Stimulated activated memory B cell treated with anti-CD40 and anti-IgM and Interleukin-4, amounts not matched to agents 10 μg/mL and 1 μg/mL and 100 μg/mL, for 72 hours (primary cell): ENCODE measurements around the gene PLK1.

Source experiments
- ATAC-seq: fragments of 150-1000 bp; cut with Tn5 transposase; 2 replicates; pipeline ENCODE4 v1.10.0; 2021
- H3K27ac Mint-ChIP-seq: one replicate; pipeline ENCODE4 v1.8.0; 2022; ENCODE audit warnings: mild to moderate bottlenecking, mixed read lengths
- H3K27me3 Mint-ChIP-seq: one replicate; pipeline ENCODE4 v1.8.0; 2022; ENCODE audit warnings: mixed read lengths
- H3K36me3 Mint-ChIP-seq: one replicate; pipeline ENCODE4 v1.8.0; 2022; ENCODE audit warnings: mixed read lengths
- H3K4me1 Mint-ChIP-seq: one replicate; pipeline ENCODE4 v1.8.0; 2022; ENCODE audit warnings: mixed read lengths
- H3K4me3 Mint-ChIP-seq: one replicate; pipeline ENCODE4 v1.8.0; 2022; ENCODE audit warnings: mild to moderate bottlenecking, moderate library complexity, mixed read lengths
- H3K9me3 Mint-ChIP-seq: one replicate; pipeline ENCODE4 v1.8.0; 2022; ENCODE audit warnings: mixed read lengths

Gene PLK1

DNA sequence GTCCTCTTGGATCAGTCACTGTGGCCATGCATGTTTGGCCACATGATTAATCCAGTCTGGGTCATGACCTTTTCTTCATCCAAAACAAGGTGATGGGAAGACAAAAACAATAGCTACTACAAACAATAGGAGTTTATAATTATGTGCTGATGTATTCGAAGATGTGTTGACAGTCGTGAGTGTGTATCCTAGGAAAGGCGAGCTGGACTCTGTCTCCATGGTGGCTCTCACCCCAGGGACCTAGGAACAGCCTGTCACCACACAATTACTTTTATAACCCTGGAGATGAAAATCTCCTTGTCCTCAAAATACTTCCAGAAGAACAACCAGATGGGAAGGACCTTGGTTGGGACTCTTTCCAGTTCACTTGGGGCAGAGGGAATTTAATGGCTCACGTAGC is 9.8 kb upstream of the PLK1 start:
- no peak for ATAC-seq
- Mint-ChIP-seq H3K27ac (no peak overlapping the region), H3K27me3 (no peaks in the 10 kb centered on the region), H3K9me3 (no peaks in the 10 kb centered on the region), H3K4me1 (peaks cover 22% of the 10 kb centered on the region), H3K4me3 (no peak overlapping the region), H3K36me3 (peaks cover 73% of the 10 kb centered on the region)

DNA sequence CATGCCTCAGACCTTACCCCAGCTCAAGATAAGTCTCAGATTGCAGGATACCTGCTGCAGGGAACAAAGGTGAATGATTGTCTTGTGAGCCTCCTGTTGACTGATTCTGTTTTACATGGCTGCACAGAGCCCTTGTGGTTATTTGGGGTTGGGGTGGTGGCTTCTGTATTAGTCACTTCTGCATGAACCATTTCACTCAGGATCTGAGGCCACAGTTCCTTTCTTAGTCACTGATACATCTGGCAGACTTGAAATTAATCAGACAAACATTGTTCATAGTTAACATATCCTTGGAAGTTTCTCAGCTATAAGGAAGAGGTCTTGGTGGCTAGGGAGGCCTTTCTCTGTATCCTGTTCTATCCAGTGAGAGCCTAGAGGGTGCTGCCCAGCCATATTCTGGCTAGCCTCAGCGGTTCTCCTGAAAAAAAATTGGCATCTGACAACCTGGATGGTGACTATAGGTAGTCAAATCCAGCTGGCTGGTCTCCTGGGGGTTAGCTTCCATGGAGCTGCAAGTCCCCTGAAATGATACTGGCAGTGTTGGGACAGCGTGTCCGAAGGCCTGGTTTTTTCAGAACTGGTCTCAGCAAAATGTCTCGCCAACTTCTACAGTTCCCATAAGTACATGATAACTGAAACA is 8.4 kb upstream of the PLK1 start:
- Mint-ChIP-seq H3K4me3 (no peak overlapping the region), H3K36me3 (peaks cover 71% of the 10 kb centered on the region), H3K9me3 (no peaks in the 10 kb centered on the region), H3K27me3 (no peaks in the 10 kb centered on the region), H3K27ac (no peak overlapping the region), H3K4me1 (peaks cover 22% of the 10 kb centered on the region)
- ATAC-seq, result peak; percentile 99

DNA sequence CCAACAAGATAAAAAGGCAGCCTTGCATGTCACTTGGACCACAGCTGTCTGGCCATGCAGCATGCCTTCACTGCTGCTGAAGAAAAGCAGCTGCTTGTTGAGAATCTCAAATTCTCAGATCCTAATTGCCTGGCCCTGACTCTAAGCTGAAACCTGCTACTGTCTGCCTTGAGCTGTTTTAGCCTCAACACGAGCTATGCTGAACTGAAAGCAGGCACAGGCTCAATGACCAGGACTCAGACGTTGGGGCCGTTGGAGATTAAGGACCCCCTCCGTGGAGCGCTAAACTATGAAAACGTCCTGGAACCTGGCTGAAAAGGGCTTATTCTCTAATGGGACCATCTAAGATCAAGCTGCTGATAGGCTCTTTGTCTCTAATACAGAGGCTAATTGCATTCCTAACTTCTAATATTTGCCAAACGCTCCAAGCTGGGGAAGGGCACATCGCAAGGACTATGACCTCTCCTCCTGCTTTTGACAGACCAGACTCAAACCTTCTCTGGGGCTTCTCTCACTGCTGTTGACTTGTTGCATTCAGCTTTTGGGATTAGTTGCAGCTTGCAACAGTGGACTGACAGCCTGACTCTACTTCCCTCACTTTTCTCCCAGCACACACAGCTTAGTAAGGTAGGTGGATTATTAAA is 4.6 kb upstream of the PLK1 start:
- H3K27ac Mint-ChIP-seq, result no peak overlapping the region
- H3K4me1 Mint-ChIP-seq, result peaks cover 32% of the 10 kb centered on the region
- H3K27me3 Mint-ChIP-seq, result peaks cover 5% of the 10 kb centered on the region
- H3K36me3 Mint-ChIP-seq, result peaks cover 33% of the 10 kb centered on the region
- no peaks in the 10 kb centered on the region for H3K9me3 Mint-ChIP-seq
- ATAC-seq, result no peak
- H3K4me3 Mint-ChIP-seq, result no peak overlapping the region

DNA sequence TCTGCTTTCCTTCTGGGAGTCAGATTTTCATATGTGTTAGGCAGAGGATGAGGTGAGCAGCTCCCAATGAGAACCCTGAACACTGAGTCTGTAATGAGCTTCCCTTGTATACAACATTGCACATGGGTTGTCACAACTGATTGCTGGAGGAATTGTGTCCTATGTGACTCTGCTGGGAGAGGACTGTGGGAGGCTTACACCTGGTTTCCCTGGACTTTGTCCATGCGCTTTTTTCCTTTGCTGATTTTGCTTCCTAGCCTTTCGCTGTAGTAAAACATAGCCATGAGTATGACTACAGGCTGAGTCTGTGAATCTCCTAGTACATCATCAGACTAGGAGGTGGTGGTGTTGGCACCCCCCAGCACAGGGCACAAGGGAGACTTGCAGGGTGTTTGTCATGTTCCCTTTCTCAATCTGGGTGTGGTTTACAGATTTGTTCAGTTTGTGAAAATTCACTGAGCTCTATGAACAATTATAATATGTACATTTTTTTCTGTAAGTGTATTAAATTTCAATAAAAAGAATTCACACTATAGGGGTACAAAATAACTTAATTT is 1.7 kb upstream of the PLK1 start:
- ATAC-seq, result no peak
- H3K4me3 Mint-ChIP-seq, result no peak overlapping the region
- H3K9me3 Mint-ChIP-seq, result no peaks in the 10 kb centered on the region
- peaks cover 13% of the 10 kb centered on the region for H3K27me3 Mint-ChIP-seq
- H3K36me3 Mint-ChIP-seq, result peaks cover 23% of the 10 kb centered on the region
- no peak overlapping the region for H3K27ac Mint-ChIP-seq
- peaks cover 21% of the 10 kb centered on the region for H3K4me1 Mint-ChIP-seq

DNA sequence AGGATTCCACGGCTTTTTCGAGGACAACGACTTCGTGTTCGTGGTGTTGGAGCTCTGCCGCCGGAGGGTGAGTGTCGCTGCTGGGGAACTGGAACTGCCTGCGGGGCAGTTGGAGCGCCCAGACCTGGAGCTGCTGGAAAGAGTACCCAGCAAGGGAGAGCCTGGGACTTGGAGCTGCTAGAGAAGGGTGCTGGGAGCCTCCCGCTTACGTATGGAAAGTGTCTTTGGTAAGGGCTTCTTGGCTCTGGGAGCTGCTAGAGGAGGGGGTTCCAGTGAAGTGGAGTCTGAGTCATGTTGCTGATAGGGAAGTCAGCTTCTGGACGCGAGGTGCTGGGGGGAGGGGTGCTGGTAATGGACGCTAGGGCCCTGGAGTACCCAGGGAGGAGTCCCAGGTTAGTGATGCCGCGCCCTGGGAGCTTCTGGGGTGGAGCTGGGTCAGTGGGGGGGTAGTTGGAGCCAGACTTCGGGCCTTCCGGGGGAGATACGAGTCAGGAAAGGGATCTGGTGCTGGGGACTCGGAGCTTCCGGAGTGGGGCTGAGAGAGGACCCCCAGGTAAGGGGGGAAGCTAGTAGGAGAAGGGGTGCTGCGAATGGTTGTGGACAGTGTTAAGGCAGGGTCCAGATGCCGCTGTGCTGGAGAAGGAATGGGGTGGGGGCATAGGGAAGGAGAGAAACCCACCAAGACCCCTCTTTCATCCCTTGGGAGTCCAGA is 741 bp downstream of the PLK1 start:
- Mint-ChIP-seq H3K4me3 (peak overlapping the region; percentile 86), H3K27ac (peak overlapping the region; percentile 47)
- no peak for ATAC-seq

DNA sequence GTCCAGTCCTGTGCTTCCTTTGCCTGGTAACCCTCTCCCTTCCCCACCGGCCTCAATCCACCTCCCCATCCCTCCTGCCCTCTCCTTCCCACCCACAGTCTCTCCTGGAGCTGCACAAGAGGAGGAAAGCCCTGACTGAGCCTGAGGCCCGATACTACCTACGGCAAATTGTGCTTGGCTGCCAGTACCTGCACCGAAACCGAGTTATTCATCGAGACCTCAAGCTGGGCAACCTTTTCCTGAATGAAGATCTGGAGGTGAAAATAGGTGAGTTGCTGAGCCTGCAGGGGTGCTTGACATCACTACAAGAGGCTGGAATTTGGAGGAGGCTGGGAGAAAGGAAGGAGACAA is 1.3 kb downstream of the PLK1 start:
- peaks cover 21% of the 10 kb centered on the region for H3K4me1 Mint-ChIP-seq
- peaks cover 26% of the 10 kb centered on the region for H3K36me3 Mint-ChIP-seq
- H3K9me3 Mint-ChIP-seq, result no peaks in the 10 kb centered on the region
- ATAC-seq, result no peak
- peak overlapping the region; percentile 86 for H3K4me3 Mint-ChIP-seq
- H3K27ac Mint-ChIP-seq, result no peak overlapping the region
- H3K27me3 Mint-ChIP-seq, result peaks cover 13% of the 10 kb centered on the region

More for the DNA sequence above, 741 bp downstream of the PLK1 start:
- peaks cover 21% of the 10 kb centered on the region for H3K4me1 Mint-ChIP-seq
- H3K27me3 Mint-ChIP-seq, result peaks cover 13% of the 10 kb centered on the region
- peaks cover 32% of the 10 kb centered on the region for H3K36me3 Mint-ChIP-seq
- no peaks in the 10 kb centered on the region for H3K9me3 Mint-ChIP-seq

DNA sequence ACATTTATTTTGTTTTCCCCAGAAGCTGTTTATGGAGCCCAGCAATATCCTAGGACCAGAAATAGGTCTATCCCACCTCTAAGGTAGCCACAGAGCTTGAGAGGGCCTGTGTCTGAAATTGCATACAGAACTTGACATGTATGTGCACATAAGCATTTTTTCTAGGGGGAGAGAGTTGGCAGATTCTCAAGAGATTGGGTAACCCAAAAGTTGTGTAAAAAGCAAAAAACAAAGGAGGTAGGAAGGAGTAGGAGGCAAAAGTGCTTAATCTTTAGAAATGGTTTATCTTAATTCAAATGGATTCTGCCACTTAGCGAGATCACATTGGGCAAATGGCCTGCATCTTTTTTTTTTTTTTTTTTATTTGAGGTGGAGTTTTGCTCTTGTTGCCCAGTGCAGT is 3.5 kb downstream of the PLK1 start:
- Mint-ChIP-seq H3K27ac (no peak overlapping the region), H3K9me3 (no peaks in the 10 kb centered on the region), H3K4me1 (peaks cover 21% of the 10 kb centered on the region), H3K36me3 (peaks cover 26% of the 10 kb centered on the region), H3K27me3 (peaks cover 13% of the 10 kb centered on the region), H3K4me3 (no peak overlapping the region)
- ATAC-seq, result no peak

DNA sequence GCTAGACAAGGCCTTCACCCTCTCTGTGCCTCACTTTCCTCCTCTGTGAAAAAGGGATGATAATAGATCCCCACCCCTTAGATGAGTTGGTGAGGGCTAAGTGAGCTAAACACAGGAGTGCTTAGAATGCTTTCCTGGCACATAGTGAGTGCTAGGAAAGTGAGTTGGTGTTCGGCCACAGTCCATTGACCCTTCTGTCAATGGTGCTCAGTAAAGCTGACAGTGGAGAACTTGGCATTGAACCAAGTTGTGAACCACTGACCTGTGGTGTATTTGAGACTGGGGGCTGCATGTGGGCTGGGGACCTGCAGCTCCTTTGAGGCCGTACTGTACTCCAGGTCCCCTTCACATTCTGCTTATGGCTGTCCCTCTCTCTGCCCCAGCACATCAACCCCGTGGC is 4.8 kb downstream of the PLK1 start:
- H3K4me1 Mint-ChIP-seq, result peaks cover 15% of the 10 kb centered on the region
- no peak for ATAC-seq
- peaks cover 13% of the 10 kb centered on the region for H3K27me3 Mint-ChIP-seq
- H3K4me3 Mint-ChIP-seq, result no peak overlapping the region
- peaks cover 39% of the 10 kb centered on the region for H3K36me3 Mint-ChIP-seq
- no peaks in the 10 kb centered on the region for H3K9me3 Mint-ChIP-seq
- H3K27ac Mint-ChIP-seq, result no peak overlapping the region

DNA sequence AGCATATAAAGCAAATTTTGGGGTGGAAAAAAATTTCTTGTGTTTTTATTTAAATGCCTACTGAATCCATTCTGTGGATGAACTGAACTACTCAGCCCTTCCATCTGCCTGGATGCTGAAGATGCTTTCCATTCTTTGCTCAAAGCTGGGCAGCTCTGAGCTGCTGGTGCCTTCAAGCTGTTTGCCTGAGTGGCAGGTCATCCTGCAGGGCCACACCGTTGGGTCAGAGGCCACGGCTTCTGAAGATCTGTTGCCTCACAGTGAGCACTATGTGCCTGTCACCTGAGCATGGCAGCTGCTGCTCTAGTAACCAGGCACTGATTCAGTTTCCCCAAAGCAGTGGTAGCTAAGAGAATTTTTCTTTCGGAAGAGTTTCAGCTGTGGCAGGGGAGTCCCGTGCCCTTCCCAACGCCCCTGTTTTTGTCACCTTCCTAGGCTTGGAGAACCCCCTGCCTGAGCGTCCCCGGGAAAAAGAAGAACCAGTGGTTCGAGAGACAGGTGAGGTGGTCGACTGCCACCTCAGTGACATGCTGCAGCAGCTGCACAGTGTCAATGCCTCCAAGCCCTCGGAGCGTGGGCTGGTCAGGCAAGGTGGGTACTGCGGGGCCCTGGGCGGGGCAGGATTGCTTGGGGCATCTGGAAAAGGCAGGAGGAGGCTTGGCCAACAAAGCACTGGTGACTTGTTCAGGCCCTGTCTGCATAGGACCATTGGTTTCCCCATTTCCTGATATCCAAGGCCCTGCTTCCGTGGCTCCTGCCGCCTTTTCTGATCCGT is 8.5 kb downstream of the PLK1 start:
- ATAC-seq, result no peak
- Mint-ChIP-seq H3K4me3 (no peak overlapping the region), H3K9me3 (no peaks in the 10 kb centered on the region), H3K27ac (no peak overlapping the region), H3K36me3 (peaks cover 45% of the 10 kb centered on the region), H3K27me3 (no peaks in the 10 kb centered on the region), H3K4me1 (no peaks in the 10 kb centered on the region)

DNA sequence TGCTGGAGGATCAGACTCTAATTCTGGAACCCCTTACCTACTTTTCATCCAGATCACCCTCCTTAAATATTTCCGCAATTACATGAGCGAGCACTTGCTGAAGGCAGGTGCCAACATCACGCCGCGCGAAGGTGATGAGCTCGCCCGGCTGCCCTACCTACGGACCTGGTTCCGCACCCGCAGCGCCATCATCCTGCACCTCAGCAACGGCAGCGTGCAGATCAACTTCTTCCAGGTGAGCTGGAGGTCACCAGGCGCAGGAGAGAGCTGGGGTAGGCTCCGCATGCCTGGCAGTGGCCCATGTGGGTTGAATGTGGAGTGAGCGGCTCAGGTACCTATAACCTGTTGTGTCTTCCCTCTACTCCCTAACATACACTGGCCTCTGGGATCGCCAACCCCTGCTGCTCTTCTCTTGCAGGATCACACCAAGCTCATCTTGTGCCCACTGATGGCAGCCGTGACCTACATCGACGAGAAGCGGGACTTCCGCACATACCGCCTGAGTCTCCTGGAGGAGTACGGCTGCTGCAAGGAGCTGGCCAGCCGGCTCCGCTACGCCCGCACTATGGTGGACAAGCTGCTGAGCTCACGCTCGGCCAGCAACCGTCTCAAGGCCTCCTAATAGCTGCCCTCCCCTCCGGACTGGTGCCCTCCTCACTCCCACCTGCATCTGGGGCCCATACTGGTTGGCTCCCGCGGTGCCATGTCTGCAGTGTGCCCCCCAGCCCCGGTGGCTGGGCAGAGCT is 10.9 kb downstream of the PLK1 start:
- no peak for ATAC-seq
- Mint-ChIP-seq H3K27ac (no peak overlapping the region), H3K9me3 (no peaks in the 10 kb centered on the region), H3K27me3 (peaks cover 4% of the 10 kb centered on the region), H3K4me3 (no peak overlapping the region), H3K36me3 (peaks cover 35% of the 10 kb centered on the region), H3K4me1 (peaks cover 3% of the 10 kb centered on the region)

DNA sequence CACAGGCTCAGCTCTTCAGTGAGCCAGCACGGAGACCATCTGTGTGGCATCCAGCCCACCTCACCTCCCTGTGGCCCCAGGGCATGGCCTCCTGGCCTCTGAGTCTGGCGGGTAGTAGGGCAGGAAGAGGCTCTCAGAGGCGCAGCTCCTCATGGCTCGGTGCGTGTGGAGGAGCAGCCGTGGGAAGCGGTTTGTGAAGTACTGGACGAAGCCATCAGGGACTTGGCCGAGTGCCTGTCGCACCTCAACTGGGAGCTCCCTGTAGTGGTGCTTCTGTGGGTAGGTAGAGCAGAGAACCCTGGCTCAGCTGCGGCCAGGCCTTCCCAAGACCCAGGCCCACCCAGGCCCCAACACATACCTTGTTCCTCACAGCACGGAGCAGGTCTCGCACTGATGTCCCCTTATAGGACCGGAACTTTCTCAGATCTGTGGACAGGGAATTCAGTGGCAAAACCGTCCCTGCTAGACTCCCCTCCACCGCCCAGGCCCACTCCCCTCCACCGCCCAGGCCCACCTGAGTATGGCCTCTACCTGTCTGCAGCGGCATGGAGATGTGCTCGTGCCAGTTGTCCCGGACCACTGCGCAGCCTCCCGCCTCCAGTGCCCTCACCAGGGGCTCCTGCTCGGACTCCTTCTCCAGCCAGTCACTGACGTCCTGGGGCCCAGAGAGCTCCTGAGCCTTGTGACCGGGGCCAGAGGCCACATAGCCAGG is 12.2 kb downstream of the PLK1 start:
- Mint-ChIP-seq H3K9me3 (no peaks in the 10 kb centered on the region), H3K4me3 (no peak overlapping the region), H3K27me3 (peaks cover 12% of the 10 kb centered on the region), H3K27ac (no peak overlapping the region), H3K4me1 (peaks cover 9% of the 10 kb centered on the region), H3K36me3 (peaks cover 35% of the 10 kb centered on the region)
- no peak for ATAC-seq

DNA sequence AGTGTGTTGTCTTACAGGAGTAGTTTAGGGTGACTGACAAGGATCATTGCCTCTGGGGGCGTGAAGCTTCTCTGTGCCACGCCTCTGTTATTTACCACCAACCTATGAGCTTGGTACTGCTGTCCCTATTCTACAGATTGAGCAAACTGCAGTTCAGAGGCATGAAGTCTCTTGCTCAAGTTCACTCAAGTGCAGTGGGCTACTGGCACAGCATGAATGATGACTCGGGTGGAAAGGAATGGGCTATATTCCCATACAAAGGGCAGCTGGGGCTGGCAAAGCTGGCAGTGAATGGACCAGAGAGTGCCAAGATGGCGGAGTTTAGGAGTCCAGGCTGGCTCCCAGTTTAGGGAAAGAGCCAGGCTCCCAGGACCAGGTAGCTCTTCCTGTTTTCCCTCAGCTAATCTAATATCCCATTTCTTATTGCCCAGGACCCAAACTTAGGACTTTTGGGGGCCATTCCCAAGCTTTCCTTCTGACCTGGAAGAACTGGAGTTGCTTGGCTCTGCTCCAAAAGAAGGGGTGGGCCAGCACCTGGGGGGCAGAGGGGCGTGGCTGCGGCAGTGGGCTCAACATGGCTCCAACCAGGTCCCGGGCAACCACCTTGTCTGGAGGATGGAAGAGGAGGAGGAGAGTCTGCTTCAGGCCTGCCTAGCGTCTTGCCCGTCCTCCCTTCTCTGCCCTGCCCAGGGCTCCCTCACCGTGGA is 12.9 kb downstream of the PLK1 start:
- Mint-ChIP-seq H3K27ac (no peak overlapping the region), H3K4me1 (peaks cover 9% of the 10 kb centered on the region)
- no peak for ATAC-seq

DNA sequence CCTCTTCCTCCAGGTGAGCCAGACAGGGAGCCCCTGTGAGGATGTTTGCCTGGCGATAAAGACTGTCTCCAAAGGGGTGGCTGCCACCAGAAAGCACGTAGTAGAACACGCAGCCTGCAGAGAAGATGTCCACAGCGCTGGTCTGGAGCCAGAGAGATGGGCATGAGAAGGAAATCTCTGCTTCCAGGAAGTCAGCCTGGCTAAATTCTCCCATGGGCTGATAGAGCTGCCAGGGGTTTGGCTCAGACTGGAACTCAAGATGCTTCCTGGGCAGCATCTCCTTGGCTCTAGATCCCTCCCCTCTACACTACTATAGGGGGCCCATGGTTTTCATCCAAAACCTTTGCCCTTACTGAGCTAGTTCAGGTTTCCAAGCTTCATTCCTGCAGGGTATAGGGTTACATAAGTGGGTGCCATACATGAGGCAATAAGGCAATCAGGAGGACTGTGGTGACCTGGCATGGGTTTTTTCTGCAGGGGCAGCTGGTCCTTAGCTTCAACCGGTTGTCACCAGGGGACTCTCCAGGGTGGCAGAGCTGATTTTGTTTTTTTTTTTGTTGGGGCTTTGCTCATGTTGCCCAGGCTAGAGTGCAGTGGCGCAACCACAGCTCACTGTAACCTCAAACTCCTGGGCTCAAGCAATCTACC is 13.6 kb downstream of the PLK1 start:
- peaks cover 31% of the 10 kb centered on the region for H3K36me3 Mint-ChIP-seq
- peaks cover 9% of the 10 kb centered on the region for H3K4me1 Mint-ChIP-seq
- no peak for ATAC-seq
- peaks cover 12% of the 10 kb centered on the region for H3K27me3 Mint-ChIP-seq
- H3K9me3 Mint-ChIP-seq, result no peaks in the 10 kb centered on the region
- H3K4me3 Mint-ChIP-seq, result no peak overlapping the region
- no peak overlapping the region for H3K27ac Mint-ChIP-seq

More for the DNA sequence above, 12.9 kb downstream of the PLK1 start:
- H3K27me3 Mint-ChIP-seq, result peaks cover 12% of the 10 kb centered on the region
- H3K9me3 Mint-ChIP-seq, result no peaks in the 10 kb centered on the region
- no peak overlapping the region for H3K4me3 Mint-ChIP-seq
- peaks cover 35% of the 10 kb centered on the region for H3K36me3 Mint-ChIP-seq
